ENCODE results near the gene POU5F1.

GRCh38 chr6:31179896-31180295 lies 9.4 kb upstream of the POU5F1 start:
- TF ChIP-seq CTCF (IDR thresholded peaks at IDR 0.05; ENCODE audit: poor library complexity, severe bottlenecking) (no peak), EZH2 (IDR thresholded peaks at IDR 0.05; ENCODE audit: borderline replicate concordance, insufficient read depth, low read length, poor library complexity, severe bottlenecking) (no peak), POLR2AphosphoS5 (IDR thresholded peaks at IDR 0.05) (no peak), REST (IDR thresholded peaks at IDR 0.05; ENCODE audit: borderline replicate concordance) (no peak), TAF1 (IDR thresholded peaks at IDR 0.05; ENCODE audit: low read depth) (no peak), RAD21 (conservative IDR thresholded peaks at IDR 0.05) (no peak)

All from neural cell (in vitro differentiated cells).